T-helper 9 cell (primary cell): ENCODE data around the gene MAGEB1.

Source experiments
- DNase-seq: peaks from one replicate; pipeline ENCODE4 v3.0.0-alpha.2; 2020

MAGEB1 gene

DNA sequence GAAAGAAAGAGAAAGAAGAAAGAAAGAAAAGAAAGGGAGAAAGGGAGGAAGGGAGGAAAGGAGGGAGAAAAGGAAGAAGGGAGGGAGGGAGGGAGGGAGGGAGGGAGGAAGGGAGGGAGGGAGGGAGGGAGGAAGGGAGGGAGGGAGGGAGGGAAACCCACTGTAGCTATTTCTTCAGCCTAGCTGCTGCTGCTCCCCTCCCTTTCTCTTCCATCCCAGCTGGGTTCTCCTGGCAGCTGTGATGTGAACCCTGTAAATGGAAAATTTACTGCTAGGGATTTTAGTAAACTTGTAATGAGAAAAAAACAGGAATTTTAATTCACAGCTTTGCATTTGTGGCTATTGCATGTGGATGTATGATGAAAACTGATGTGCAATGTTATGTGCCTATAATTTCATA, 54.3 kb downstream of the MAGEB1 start:
- DNase-seq, result no peak
